HG03175 (cell line): ENCODE data around the gene CHRNA4.

Experiments used
- ATAC-seq: cut with Tn5 transposase; IDR thresholded peaks from one replicate; pipeline ENCODE4 v1.9.1; 2021; ENCODE audit warnings: mild to moderate bottlenecking, moderate library complexity; ENCODE audit not compliant: unreplicated experiment

CHRNA4 gene

DNA sequence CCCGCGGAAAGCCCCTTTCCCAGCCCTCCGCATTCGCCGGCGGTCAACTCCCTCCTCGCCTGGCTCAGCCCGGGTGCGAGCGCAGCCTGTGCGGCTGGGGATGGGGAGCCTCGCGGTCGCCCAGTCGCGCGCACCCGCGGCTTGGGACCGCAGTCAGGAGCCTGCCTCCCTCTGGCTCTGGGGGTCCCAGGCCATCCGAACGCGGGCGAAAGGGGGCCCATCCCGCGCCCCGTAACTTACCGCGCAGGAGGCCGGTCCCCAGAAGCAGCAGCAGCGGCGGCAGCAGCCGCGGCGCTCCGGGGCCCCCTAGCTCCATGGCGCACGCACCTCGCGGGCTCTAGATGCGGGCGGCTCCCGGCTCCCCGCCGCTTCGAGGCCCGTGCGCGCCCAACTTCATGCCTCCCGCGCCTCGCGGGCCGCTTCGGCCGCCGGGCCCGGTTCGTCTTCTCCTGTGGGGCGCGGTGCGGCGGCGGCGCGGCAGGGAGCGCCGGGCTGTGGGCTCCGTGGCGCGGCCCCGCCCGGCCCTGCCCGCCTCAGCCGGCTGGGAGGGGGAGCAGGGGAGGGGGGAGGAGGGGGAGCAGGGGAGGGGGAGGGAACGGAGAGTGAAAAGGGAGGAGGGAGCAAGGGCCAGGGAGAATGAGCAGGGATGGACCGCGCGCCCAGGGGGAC is at the start of gene CHRNA4:
TSS of gene CHRNA4 (minus strand) at position 500 of the 669 bp plus-strand sequence. CDS start at position 316, 184 bp downstream.
- ATAC-seq: no peak

GRCh38 chr20:63409834-63410435 is 48.8 kb upstream of the CHRNA4 start:
- ATAC-seq: no peak

- ATAC-seq: no peak
Measured at GRCh38 chr20:63409066-63409833, 48.1 kb upstream of the CHRNA4 start.

DNA sequence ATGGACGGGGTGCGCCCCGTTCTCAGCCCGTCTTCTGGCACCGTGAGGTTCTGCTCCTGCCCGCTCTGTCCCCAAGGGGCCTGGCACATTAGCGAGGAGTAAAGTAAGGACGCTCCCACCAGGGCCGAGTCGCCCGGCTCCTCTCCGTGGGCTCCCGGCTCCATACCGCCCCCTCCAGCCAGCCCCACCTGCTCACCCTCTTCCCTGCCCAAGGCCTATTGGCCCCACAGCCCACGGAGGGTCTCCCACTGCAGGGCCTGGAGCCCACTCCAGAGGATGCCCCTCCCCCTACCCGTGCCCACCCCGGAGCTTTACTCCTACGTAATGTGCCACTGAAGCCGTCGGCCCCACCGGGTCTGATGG is 47.5 kb upstream of the CHRNA4 start:
- no peak for ATAC-seq

DNA sequence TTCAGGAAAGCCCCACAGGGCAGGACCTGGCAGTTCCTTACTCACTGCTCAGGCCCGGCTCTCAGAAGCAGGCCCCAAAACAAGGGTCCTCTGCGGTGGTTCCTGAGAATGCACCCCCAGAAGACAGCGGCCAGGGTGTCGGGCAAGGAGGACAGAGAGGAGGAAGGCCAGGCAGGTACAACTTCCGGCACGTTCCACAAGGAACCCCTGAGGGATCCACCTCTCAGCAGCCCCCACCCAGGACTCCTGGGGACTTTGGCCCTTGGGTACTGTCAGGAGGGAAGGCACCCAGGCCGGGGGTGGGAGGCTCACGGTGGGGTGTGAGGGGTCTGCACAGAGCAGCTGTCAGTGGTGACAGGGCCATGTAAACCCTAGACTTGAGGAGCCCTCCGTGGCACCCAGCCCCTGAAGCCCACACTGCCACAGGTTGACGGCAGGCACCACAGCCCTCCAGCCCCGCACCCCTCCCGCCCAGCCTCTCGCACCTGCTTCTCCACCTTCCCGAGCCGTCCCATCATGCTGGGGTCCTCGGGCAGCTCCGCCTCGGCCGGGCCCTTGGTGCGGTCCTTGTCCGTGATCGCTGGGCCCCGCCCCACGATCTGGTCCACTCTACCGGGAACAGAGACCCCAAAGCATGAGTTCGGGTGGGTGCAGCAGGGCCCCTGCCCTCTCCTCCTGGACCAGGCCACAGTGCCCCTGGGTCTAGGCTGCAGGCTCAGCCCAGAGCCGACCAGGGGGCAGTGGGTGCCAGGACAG is 47.0 kb upstream of the CHRNA4 start:
- no peak for ATAC-seq

GRCh38 chr20:63406617-63407245 is 45.6 kb upstream of the CHRNA4 start:
- no peak for ATAC-seq

DNA sequence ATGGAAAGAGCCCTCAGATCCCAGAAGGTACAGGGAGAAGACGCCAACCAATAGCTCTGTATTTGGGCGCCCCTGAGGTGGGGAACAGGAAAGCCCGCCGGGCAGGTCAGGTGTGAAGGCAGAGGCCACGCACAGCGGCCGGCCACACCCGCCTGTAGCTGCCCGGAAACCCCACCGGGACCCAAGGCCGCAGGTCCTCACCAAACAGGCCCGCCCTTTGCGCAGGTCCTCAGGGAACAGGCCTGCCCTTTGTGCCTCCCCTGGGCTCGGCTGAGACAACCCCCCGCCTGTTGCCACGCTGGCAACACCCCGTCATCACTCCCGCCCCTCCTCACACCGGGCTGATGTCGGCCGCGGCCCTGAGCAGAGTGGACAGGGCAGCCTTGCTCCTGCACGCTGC is 44.9 kb upstream of the CHRNA4 start:
- no peak for ATAC-seq

DNA sequence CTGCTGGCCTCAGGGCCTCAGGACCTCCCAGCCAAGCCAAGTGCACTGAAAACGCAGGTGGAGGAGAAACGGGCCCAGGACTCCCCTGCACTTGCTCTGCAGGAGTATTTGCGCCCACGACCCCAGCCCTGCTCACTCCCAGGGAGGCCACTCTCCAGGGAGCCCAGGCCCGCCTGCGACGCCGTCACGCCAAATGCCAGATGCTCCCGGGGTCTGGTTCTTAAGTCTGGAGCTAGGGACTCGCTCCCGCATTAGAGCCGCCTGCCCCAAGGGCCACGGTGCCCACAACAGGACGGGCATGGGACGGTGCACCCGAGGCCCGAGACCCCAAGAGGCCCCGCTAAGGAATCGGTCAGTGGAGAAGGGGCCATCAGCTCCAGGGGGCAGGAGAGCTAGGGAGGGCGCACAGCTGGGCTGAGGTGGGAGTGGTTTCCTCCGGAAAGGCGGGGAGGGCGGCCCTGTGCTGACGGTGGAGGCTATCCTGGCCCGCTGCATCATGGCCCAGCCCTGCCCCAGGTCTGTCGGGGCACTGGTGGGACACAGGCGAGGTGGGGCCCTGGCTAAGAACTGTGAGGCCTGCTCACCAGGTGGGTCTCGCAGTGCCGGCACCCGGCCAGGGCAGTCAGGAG is 44.1 kb upstream of the CHRNA4 start:
- no peak for ATAC-seq

GRCh38 chr20:63404129-63405085 is 43.3 kb upstream of the CHRNA4 start:
- no peak for ATAC-seq

GRCh38 chr20:63403403-63404105 is 42.4 kb upstream of the CHRNA4 start:
- no peak for ATAC-seq

DNA sequence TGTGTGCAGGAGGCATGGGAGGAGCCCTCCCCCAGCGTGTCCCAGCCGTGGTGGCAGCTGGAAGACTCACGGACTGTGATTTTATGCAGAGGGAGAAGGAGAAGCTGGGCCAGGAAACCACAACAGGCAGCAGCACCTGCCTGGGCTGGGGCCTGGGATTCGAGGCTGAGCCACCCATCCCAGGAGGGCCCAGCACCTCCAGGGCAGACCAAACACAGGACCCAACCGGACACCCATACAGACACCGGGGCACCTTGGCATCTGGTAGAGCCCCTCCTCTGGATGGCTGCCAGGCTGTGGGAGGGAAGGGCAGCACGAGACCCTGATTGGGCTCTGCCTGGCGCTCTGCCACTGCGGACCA is 41.7 kb upstream of the CHRNA4 start:
- ATAC-seq: no peak

DNA sequence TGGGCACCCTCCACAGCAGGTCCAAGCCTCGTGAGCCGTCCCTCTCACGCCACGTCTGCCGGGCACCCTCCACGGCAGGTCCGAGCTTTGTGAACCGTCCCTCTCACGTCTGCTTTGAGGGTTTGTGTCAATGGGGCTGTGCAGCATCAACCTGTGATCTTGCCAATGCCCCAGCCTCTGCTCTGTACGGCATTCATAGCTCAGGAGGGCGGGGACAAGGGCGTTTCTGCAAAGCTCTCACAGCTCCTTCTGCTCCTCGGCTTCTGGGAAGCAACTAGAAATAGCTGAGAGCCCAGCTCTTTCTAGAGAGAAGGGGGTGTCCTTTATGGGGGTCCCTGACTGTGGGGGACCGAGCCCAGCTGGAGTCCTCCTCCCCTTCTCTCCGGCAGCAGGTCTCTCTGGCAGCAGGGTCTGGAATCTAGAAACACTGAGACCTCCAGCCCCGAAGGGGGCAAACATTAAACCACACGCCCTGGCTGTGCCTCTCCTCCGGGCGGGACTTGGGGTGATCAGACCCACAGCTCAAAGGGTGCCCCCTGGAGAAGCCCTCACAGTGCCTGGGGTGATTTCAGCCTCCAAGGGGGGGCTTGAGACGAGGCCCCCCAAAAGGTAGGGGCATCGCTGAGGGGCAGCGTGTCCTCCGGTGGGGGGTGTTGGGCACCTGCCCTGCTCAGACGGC is 41.2 kb upstream of the CHRNA4 start:
- no peak for ATAC-seq

DNA sequence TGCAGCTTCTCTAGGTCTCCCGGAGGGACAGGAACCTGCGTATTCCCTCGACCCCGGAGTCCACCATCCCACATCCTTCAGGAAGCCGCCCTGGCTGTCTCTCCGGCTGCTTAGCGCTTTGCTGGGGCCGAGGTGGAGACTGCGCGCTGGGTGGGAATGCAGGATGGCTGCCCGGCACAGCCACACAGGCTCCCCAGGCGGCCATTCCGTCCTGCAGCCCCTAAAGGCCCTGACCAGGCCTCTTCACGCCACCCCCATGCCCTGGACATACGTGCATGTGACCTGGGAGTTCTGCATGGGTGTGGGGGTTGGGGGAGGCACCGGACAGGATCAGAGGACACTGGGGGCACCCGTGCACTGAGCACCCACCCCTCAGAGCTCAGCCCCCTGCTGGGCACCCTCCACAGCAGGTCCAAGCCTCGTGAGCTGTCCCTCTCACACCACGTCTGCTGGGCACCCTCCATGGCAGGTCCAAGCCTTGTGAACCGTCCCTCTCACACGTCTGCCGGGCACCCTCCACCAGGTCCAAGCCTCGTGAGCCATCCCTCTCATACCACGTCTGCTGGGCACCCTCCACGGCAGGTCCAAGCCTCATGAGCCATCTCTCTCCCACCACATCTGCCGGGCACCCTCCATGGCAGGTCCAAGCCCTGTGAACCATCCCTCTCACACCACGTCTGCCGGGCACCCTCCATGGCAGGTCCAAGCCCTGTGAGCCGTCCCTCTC is 40.4 kb upstream of the CHRNA4 start:
- no peak for ATAC-seq

GRCh38 chr20:63400486-63401210 is 39.5 kb upstream of the CHRNA4 start:
- no peak for ATAC-seq

- ATAC-seq: no peak
Measured at GRCh38 chr20:63399596-63400375, 38.6 kb upstream of the CHRNA4 start.
